GM21717 (cell line): Measurements from ENCODE around the gene SMIM10.
A peak's percentile ranks its signal among the peaks of the same experiment; 100 is the strongest.
"Not testable (repeated sequence)": the region's sequence is repeated elsewhere in the genome, so short reads cannot be mapped to it uniquely, and the experiment has no call there.

Experiments used
- ATAC-seq: cut with Tn5 transposase; IDR thresholded peaks from one replicate; pipeline ENCODE4 v1.9.1; 2021; ENCODE audit warnings: mild to moderate bottlenecking, moderate library complexity; ENCODE audit not compliant: unreplicated experiment

Gene SMIM10

DNA sequence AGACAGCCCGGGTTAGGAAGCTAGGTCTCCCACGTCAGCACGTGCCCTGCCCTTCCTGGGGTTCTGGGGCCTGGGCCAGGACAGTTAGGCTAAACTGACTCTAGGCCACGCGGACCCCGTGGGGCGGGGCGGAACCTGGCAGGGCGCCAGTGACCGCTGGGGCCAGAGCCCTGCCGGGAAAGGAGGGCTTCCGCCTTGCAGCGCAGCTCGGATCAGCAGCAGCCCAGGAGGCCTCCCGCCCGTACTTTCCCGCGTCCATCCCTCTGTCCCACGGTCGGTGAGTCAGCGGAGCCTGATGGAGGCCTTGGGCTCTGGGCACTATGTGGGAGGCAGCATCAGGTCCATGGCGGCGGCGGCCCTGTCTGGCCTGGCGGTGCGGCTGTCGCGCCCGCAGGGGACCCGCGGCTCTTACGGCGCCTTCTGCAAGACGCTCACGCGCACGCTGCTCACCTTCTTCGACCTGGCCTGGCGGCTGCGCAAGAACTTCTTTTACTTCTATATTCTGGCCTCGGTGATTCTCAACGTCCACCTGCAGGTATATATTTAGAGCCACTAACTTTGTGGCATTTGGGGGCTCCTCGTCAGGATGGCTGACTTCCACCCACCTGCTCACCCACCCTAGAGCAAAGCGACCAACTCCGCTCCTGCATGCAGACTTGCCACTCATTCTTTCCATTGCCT, at the start of gene SMIM10:
Gene SMIM10 (plus strand): TSS at position 191 of the 681 bp plus-strand sequence. CDS start 105 bp downstream, at position 296.
- ATAC-seq: no peak

DNA sequence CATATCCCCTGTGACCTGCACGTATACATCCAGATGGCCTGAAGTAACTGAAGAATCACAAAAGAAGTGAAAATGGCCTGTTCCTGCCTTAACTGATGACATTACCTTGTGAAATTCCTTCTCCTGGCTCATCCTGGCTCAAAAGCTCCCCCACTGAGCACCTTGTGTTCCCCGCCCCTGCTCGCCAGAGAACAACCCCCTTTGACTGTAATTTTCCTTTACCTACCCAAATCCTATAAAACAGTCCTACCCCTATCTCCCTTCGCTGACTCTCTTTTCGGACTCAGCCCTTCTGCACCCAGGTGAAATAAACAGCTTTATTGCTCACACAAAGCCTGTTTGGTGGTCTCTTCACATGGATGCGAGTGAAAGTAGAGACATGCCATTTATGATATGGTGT, 44.4 kb upstream of the SMIM10 start:
- ATAC-seq: not testable (repeated sequence)

DNA sequence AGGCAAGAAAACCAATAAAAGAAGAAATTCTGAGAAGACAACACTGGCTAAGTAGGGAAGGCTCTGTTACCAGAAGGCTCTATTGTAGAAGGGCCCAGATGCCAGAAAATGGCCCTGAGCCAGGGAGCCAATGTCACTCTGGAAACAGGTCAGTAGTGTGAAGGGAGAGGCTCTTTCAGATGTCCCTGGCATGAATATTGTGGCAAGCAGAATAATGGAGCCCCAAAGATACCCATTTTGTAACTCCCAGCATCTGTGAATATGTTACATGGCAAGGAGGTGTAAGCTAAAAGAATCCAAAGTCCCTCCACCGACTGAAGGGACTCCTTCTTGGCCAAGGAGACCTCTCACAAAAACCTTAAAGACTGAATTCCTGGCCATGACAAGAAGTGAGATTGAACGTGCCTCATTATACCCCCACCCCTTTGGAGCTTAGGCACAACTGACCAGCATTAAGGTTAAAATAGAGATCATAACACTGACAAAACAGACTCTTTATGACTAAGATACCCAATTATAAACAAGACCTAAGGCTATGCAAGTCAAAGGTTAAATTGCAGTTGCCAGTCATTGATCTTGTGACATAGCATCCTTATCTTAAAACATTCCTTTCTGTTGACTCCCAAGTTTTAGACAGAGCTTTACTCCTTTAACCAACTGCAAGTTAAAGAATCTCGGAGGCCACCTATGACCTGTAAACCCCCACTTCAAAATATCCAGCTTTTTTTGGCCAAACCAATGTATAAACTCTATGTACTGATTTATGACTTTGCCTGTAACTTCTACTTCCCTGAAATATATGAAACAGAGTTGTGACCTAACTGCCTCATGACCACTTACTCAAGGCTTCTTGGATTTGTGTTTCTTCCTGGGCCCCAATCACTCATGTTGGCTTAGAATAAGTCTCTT, 42.2 kb upstream of the SMIM10 start:
- ATAC-seq: no peak

DNA sequence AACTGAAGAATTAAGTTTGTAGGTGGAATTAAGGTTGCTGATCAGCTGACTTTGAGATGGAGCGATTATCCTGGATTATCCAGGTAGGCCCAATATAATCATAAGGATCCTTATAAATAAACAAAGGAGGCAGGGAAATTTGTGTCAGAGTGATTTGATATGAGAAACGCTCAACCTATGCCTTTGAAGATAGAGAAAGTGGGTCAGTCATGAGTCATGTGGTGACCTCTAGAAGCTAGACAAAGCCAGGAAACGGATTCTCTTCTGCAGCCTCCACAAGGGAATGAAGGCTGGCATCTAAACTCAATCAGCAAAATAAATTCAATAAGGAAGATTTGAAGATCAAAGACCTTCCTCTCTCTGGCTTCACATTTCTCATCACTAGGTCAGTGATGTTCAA, 41.5 kb upstream of the SMIM10 start:
- no peak for ATAC-seq

DNA sequence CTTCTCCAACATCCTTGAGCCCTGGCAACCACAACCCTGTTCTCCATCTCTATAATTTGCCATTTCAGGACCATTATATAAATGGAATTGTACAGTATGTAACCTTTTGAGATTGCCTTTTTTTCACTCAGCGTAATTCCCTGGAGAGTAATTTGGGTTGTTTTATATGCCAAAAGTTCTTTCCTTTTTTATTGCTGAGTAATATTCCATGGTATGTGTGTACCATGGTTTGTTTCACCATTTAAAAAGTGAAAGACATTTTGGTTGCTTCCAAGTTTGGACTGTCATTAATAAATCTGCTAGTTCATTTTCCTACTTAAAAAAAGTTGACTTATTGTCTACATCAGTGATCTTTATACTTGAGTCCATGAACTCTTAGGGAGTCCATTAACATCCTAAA, 33.0 kb upstream of the SMIM10 start:
- no peak for ATAC-seq

DNA sequence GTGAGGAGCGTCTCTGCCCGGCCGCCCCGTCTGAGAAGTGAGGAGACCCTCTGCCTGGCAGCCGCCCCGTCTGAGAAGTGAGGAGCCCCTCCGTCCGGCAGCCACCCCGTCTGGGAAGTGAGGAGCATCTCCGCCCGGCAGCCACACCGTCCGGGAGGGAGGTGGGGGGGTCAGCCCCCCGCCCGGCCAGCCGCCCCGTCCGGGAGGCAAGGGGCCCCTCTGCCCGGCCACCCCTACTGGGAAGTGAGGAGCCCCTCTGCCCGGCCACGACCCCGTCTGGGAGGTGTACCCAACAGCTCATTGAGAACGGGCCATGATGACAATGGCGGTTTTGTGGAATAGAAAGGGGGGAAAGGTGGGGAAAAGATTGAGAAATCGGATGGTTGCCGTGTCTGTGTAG, 30.4 kb upstream of the SMIM10 start:
- ATAC-seq: not testable (repeated sequence)

DNA sequence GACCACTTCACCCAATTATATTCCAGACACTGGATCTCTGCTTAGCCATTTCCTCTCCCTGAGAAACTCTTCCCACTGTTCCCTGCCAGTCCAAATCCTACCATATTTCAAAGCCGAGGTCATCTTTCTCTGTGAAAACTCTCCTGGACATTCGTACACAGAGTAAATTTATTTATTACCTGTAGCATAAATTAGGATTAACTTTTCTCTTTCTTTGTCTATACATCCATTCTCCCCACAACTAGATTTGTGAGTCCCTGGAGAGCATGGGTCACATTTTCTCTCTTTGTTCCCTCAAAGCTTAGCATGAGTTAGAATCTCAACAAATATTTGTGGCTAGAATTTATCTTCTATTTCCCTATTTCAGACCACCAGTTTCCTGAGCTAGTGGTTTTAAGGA, 27.8 kb upstream of the SMIM10 start:
- no peak for ATAC-seq

DNA sequence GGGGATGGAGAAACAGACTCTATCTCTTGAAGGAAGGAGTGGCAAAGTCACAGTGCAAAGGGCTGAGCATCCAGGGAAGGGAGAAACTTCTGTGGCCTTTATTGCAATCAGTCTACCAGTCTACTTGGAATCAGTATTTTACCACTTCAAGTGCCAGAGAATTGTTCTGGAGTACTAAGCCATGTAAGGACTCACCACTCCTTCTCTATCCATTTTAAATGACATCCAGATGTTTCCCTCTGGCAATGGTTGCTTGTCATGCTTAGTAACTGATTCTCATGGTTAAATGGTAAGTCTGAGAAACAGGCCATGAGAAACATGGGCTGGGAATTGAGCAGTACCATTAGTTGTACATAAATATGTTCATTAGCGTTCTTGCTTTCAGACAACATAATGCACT, 21.1 kb upstream of the SMIM10 start:
- ATAC-seq: no peak

DNA sequence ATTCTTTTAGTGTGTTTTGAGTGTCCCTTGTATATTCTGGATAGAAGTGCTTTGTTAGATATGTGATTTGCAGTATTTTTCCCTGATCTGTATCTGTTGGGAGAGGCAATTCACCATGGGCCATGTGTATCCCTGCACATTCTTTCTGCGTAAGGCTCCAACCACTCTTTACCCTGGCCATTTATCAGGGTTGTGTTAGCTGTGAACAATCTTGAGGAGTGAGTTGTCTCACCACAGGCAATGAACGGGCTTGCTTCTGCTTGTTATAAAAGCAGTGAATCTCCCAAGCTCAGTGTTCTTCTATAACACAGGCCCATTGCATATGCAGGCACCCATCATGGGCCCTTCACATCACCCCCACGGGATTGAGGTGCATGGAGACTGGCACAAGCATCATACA, 18.9 kb upstream of the SMIM10 start:
- ATAC-seq: no peak

DNA sequence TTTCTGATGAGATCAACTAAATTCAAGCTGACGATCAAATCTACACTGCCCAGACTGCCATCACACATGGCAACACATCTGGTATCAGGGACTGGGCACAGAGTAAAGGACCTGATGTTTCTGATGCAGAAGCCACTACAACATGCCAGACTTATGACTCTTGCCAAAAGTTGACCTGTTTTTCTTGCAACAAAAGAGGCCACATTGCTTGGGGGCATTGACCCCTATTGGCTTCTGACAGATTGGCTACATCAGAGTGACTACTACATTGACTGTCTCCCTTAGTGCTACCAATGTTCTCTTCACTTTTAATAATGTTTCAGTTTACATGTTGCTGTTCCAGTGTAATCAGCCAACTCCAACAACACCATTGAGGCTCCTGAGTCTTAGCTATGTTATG, 15.3 kb upstream of the SMIM10 start:
- no peak for ATAC-seq

DNA sequence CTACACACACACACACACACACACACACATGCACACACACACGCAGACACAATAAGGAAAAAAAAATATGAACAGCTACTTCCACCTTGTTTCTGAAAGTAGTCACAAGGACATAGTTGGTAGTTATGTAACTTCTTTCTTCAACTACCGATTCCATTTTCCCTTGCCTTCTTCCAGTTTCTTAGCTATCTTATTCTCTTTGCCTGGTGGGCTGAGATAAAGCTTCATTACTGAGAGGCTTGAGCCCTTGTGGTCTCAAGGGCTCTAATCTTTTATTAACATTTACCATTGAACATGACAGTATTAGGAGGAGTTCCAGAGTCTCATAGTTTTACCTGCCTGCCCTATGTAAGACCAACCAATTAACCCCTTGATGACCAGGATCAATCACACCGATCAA, 8.9 kb upstream of the SMIM10 start:
- ATAC-seq: no peak

DNA sequence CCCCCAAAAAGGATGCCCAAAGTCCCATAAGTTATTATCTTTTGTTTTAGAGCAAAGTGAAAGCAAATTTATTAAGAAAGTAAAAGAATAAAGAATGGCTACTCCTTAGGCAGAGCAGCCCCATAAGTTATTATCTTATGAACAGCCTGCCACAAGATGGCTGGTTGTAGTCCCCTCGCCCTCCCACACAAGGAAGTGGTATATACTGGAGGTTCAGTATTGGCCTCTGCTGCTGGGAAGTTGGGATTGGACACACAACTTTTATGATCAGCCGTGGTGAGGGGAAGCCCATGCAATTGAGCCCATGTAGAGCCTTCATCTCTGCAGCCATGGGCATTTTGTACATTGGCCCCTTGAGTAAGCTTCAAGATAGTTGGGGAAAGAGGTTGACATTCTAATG, 8.0 kb upstream of the SMIM10 start:
- ATAC-seq: no peak

DNA sequence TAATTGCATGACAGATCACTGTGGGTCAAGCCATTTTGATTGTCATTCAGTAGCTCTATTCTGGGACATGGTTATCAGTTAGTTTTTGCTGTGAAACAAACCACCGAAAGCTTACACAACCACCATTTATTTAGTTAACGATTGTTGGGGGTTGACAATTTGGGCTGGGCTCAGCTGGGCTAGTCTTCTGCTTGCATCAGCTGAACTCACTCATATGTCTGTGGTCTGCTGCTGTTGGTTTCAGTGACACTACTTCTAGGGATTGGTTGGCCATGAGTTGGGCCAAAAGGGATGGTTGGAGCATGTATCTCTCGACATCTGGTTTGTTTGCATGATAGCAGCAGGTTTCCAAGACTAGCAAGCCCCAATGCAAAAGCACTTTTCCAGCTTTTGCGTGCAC, 5.3 kb upstream of the SMIM10 start:
- no peak for ATAC-seq

DNA sequence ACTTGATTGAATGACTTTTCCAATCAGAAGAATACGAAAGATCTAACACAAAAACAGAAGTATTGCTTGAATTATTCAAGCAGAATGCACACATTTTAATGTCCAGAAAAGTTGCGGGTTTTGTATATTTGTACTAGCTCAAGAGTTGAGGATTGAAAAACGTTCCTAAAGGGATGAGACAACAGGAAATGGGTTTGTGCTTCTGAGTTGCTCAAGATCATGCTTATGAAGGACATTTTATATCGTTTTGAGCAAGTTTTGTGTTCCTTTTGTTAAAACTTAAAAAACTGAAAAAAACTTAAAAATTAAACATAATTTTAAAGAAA, 353 bp upstream of the SMIM10 start:
- ATAC-seq: no peak

DNA sequence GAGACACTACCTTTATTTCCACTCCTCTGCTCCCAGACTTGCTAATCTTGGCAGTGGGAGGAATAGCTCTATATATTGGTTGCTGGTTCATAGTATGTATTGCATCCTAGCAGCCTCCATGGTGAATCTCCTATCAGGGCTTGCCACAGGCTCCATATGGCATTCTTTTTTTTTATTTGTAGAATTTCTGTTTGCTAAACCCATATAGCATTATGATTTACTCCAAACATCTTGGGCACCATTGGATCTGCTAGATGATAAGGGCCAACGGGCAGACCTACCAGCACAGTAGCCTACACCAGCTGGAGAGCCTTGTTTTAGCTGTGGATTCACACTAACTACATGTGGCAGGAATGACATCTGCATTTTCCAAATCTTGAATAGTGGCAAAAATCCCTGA, 6.9 kb downstream of the SMIM10 start:
- ATAC-seq: no peak

DNA sequence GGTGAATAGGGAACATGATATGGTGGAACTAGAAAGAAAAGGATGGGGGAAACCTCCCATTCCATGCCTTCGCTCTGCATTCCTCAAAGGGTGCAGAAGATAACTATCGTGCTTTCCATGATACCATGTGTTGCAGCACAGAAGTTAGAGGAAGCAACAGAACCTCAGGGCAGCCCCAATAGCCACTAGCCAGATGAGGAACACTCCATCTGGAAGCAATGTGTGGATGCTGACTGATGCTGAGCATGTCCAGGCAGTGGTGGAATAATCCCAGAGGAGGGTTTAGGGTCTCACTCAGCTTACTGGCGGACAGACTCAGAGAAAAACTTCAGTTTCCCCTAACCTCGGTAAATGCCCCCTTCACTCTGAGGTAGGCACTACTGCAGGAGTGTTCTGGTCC, 7.5 kb downstream of the SMIM10 start:
- ATAC-seq: no peak

DNA sequence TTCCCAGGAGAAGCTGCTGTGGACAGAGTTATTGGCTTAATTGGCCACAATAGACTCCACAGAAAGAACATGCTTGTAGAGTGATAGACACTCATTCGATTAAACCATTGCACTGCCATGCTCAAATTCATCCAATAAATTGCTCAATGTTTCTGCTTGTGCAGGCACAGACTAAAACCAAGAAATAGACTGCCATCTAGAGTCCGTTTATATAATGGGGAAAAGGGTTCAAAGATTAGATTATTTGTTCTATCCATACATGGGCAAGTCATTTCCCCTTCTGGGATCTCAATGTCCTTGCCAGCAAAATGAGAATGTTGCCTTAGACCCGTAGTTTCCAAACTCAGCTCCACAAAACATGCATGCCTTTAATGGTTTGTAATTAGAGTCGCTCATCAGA, 8.7 kb downstream of the SMIM10 start:
- no peak for ATAC-seq

DNA sequence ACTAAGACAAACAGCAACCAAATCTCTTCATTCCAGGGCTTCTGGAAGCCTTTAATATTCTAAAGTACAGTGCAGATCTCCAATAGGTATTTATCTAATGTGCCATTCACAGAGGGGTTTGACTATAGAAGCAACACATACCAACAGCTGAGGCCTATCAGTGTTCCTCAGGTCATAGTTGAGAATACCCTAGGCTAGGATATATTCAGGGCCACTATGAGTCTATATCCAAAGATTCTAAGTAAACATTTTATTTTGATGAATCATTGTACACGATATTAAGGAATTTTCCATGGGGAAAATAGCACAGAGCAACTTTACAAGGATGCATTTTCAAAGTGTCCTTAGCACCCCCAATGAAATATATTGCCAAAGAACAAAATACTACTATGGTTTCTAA, 9.7 kb downstream of the SMIM10 start:
- ATAC-seq: no peak

DNA sequence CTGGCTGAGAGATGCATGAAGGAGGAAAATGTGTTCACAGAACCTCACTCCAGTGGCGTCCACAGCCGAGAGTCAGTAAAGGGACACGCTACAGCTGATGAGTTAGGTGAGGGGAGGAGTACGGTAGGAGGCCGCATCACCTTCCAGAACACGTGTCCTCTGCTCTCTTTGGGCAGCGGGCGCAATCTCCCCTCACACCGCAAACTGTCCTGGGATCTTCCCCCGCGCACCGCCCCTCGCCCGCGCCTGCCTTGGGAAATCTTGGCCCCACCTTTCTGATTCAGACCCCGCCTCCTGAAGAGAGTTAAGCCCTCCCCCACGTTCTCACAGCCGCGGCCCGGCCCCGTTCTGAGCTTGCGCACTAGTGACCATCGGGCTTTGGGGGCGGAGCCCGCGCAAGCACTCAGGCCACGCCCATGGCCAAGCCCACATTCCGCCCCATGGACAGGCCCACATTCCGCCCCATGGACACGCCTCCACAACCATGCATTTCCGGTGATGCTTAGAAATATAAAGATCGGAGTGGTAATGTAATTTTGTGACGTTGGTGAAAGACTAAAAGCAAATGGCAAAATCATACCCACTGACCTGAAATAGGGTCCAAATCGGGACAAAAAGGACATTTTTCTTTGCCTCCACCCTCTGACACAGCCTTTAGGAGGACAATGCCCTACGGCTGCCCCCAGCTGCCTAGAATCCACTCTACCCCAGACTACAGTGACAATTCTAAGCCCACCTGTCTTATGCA, 13.3 kb downstream of the SMIM10 start:
- ATAC-seq: peak; percentile 95

DNA sequence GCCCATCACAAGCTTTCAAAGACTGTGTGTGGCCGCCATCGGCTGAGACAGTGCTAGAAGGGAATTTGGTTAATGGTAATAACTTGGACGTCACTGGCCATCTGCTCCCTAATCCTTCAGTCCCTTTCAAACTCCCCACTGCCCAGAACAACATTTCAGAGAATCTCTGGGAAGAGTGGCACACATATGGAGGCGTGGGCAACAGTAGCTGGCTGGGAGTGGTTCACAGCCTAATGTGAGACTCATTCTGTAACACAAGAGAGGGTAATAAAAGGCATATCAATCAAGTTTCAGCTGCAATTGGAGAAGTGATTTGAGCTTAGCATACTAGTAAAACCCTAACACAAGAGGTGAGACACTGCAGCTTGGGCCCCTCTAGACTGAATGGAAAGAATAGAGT, 15.4 kb downstream of the SMIM10 start:
- no peak for ATAC-seq

DNA sequence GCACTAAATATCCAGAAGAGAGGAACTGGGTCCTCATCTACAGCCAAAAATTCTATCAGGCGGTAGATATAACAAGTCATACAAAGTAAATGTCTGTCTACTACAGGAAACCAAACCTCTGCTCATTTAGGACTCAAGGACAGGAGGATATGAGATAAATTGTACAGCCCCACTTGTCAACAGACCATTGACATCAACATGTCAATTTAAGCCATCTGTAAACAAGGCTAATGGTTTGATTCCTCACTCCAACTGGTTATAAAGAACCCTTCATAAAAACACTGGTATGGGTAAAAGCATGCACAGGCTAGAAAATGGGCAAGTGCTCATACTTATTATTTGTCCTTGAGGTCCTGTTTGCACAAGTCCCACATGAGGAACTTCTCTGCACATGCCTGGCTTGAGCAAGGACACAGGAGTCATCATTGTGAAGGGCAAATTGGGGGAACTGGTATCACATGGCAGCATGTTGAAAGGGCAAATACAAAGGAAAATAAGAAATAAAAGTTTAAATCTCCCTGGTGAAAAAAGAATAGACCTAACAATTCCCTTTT, 18.3 kb downstream of the SMIM10 start:
- ATAC-seq: no peak

DNA sequence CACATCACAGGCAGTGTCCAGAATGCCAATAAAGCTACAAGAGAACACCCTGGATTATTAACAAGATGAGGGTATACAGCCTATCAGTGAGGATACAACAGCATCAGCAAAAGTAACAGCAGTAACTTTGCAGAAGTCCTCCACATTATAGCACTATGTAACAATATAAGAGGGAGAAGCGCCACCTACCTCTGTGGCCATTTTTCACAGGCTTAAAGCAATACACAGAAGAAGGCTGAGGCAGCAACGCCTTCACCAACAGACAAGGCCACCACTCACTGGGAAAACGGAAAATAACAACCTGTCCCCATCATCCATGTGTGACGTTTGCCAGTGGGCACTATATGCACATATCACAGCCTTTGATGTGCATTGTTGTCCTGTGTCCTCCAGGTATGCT, 19.0 kb downstream of the SMIM10 start:
- no peak for ATAC-seq
